Uterus (tissue), 2 donors: ENCODE results near the gene MTLN.
"Not testable (repeated sequence)": the region's sequence is repeated elsewhere in the genome, so short reads cannot be mapped to it uniquely, and the experiment has no call there.

Experiments used
- POLR2A ChIP-seq, 2 donors: fragments of 450-650 bp; IDR thresholded peaks; one replicate each; pipeline ENCODE4 v1.6.1; 2016; ENCODE audit warnings: antibody characterized with exemption in 2 of 2, mild to moderate bottlenecking in 1 of 2, moderate library complexity in 1 of 2
- TF ChIP-seq, protein P1 (sequence below), 4 experiments: fragments of 200-600 bp in 2 of 4; fragments of 450-650 bp in 2 of 4; sonication (generic) in 2 of 4; IDR thresholded peaks; one replicate each; pipeline ENCODE4 v1.5.1; 2016 to 2019; ENCODE audit warnings: antibody characterized with exemption in 4 of 4, mild to moderate bottlenecking in 2 of 4, moderate library complexity in 1 of 4

- TF ChIP-seq POLR2A (IDR thresholded peaks at IDR 0.05) = not testable (repeated sequence)
- TF ChIP-seq, protein P1, sequence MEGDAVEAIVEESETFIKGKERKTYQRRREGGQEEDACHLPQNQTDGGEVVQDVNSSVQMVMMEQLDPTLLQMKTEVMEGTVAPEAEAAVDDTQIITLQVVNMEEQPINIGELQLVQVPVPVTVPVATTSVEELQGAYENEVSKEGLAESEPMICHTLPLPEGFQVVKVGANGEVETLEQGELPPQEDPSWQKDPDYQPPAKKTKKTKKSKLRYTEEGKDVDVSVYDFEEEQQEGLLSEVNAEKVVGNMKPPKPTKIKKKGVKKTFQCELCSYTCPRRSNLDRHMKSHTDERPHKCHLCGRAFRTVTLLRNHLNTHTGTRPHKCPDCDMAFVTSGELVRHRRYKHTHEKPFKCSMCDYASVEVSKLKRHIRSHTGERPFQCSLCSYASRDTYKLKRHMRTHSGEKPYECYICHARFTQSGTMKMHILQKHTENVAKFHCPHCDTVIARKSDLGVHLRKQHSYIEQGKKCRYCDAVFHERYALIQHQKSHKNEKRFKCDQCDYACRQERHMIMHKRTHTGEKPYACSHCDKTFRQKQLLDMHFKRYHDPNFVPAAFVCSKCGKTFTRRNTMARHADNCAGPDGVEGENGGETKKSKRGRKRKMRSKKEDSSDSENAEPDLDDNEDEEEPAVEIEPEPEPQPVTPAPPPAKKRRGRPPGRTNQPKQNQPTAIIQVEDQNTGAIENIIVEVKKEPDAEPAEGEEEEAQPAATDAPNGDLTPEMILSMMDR (IDR thresholded peaks at IDR 0.05) = not testable (repeated sequence)
Observed at GRCh38 chr2:110261910-110262309, 49.6 kb upstream of the MTLN start.
